PFSK-1 (cell line): ENCODE data around the gene OLIG2.

Experiments used
- FOXP2 ChIP-seq: optimal IDR thresholded peaks from 2 replicates; pipeline ENCODE3; 2011; ENCODE audit warnings: borderline replicate concordance, control low read depth, inconsistent platforms; ENCODE audit not compliant: insufficient read depth; ENCODE audit errors: extremely low read length, extremely low read depth
- POLR2AphosphoS5 ChIP-seq: IDR thresholded peaks from 2 replicates; pipeline ENCODE4 v1.6.1; 2012; ENCODE audit warnings: low read depth, mild to moderate bottlenecking, control low read depth, low read length, moderate library complexity
- SIN3A ChIP-seq: IDR thresholded peaks from 2 replicates; pipeline ENCODE4 v1.6.1; 2012; ENCODE audit warnings: mild to moderate bottlenecking, low read length, moderate library complexity, borderline replicate concordance; ENCODE audit not compliant: insufficient read depth
- TAF1 ChIP-seq: IDR thresholded peaks from 2 replicates; pipeline ENCODE4 v1.6.1; 2012; ENCODE audit warnings: low read length, control low read depth, borderline replicate concordance; ENCODE audit not compliant: insufficient read depth
- TF ChIP-seq, protein P1 (sequence below), 2 experiments: IDR thresholded peaks; 2 replicates each; pipeline versions ENCODE4 v1.6.1 to v1.8.0; 2011 to 2012; ENCODE audit warnings: low read depth in 2 of 2, low read length in 2 of 2, control low read depth in 1 of 2, inconsistent platforms in 1 of 2, mild to moderate bottlenecking in 1 of 2, moderate library complexity in 1 of 2; ENCODE audit not compliant: insufficient read depth in 1 of 2

The OLIG2 gene

DNA sequence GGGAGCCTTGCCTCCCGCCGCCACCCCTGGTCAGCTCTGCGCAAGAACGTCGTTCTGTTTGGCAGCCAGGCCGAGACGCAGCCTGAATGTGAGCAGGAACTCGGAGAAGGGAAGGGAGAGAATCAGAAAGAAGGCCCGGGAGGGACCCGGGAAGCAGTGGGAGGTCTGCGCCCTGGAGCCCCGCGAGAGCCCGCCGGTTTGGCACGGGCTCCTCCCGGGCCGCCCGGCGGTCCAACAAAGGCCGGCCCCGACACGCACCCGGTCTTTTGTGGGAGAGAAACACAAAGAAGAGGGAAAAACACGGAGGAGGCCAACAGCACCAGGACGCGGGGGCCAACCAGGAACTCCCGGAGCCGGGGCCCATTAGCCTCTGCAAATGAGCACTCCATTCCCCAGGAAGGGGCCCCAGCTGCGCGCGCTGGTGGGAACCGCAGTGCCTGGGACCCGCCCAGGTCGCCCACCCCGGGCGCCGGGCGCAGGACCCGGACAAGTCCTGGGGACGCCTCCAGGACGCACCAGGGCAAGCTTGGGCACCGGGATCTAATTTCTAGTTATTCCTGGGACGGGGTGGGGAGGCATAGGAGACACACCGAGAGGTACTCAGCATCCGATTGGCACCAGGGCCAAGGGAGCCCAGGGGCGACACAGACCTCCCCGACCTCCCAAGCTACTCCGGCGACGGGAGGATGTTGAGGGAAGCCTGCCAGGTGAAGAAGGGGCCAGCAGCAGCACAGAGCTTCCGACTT is 2.7 kb upstream of the OLIG2 start:
- no peak for TF ChIP-seq POLR2AphosphoS5
- TF ChIP-seq, protein P1, sequence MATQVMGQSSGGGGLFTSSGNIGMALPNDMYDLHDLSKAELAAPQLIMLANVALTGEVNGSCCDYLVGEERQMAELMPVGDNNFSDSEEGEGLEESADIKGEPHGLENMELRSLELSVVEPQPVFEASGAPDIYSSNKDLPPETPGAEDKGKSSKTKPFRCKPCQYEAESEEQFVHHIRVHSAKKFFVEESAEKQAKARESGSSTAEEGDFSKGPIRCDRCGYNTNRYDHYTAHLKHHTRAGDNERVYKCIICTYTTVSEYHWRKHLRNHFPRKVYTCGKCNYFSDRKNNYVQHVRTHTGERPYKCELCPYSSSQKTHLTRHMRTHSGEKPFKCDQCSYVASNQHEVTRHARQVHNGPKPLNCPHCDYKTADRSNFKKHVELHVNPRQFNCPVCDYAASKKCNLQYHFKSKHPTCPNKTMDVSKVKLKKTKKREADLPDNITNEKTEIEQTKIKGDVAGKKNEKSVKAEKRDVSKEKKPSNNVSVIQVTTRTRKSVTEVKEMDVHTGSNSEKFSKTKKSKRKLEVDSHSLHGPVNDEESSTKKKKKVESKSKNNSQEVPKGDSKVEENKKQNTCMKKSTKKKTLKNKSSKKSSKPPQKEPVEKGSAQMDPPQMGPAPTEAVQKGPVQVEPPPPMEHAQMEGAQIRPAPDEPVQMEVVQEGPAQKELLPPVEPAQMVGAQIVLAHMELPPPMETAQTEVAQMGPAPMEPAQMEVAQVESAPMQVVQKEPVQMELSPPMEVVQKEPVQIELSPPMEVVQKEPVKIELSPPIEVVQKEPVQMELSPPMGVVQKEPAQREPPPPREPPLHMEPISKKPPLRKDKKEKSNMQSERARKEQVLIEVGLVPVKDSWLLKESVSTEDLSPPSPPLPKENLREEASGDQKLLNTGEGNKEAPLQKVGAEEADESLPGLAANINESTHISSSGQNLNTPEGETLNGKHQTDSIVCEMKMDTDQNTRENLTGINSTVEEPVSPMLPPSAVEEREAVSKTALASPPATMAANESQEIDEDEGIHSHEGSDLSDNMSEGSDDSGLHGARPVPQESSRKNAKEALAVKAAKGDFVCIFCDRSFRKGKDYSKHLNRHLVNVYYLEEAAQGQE (IDR thresholded peaks at IDR 0.05; ENCODE audit: insufficient read depth in 1 of 2, low read depth in 2 of 2, low read length in 2 of 2), result no peak

DNA sequence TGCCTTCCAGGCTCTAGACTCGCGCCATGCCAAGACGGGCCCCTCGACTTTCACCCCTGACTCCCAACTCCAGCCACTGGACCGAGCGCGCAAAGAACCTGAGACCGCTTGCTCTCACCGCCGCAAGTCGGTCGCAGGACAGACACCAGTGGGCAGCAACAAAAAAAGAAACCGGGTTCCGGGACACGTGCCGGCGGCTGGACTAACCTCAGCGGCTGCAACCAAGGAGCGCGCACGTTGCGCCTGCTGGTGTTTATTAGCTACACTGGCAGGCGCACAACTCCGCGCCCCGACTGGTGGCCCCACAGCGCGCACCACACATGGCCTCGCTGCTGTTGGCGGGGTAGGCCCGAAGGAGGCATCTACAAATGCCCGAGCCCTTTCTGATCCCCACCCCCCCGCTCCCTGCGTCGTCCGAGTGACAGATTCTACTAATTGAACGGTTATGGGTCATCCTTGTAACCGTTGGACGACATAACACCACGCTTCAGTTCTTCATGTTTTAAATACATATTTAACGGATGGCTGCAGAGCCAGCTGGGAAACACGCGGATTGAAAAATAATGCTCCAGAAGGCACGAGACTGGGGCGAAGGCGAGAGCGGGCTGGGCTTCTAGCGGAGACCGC is 2.0 kb upstream of the OLIG2 start:
- TF ChIP-seq, protein P1 (IDR thresholded peaks at IDR 0.05; ENCODE audit: insufficient read depth in 1 of 2, low read depth in 2 of 2, low read length in 2 of 2), result no peak
- TF ChIP-seq SIN3A, result no peak
- TF ChIP-seq FOXP2, result no peak
- TF ChIP-seq TAF1, result no peak

DNA sequence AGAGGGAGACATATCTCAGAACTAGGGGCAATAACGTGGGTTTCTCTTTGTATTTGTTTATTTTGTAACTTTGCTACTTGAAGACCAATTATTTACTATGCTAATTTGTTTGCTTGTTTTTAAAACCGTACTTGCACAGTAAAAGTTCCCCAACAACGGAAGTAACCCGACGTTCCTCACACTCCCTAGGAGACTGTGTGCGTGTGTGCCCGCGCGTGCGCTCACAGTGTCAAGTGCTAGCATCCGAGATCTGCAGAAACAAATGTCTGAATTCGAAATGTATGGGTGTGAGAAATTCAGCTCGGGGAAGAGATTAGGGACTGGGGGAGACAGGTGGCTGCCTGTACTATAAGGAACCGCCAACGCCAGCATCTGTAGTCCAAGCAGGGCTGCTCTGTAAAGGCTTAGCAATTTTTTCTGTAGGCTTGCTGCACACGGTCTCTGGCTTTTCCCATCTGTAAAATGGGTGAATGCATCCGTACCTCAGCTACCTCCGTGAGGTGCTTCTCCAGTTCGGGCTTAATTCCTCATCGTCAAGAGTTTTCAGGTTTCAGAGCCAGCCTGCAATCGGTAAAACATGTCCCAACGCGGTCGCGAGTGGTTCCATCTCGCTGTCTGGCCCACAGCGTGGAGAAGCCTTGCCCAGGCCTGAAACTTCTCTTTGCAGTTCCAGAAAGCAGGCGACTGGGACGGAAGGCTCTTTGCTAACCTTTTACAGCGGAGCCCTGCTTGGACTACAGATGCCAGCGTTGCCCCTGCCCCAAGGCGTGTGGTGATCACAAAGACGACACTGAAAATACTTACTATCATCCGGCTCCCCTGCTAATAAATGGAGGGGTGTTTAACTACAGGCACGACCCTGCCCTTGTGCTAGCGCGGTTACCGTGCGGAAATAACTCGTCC is 1.3 kb upstream of the OLIG2 start:
- TF ChIP-seq POLR2AphosphoS5, result no peak
- no peak for TF ChIP-seq FOXP2
- TF ChIP-seq TAF1, result no peak
- TF ChIP-seq SIN3A, result no peak

DNA sequence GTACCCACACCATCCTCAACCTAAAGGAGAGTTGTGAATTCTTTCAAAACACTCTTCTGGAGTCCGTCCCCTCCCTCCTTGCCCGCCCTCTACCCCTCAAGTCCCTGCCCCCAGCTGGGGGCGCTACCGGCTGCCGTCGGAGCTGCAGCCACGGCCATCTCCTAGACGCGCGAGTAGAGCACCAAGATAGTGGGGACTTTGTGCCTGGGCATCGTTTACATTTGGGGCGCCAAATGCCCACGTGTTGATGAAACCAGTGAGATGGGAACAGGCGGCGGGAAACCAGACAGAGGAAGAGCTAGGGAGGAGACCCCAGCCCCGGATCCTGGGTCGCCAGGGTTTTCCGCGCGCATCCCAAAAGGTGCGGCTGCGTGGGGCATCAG is 638 bp upstream of the OLIG2 start:
- TF ChIP-seq SIN3A (no peak), TAF1 (no peak)
- TF ChIP-seq, protein P1 (IDR thresholded peaks at IDR 0.05; ENCODE audit: insufficient read depth in 1 of 2, low read depth in 2 of 2, low read length in 2 of 2), result no peak

DNA sequence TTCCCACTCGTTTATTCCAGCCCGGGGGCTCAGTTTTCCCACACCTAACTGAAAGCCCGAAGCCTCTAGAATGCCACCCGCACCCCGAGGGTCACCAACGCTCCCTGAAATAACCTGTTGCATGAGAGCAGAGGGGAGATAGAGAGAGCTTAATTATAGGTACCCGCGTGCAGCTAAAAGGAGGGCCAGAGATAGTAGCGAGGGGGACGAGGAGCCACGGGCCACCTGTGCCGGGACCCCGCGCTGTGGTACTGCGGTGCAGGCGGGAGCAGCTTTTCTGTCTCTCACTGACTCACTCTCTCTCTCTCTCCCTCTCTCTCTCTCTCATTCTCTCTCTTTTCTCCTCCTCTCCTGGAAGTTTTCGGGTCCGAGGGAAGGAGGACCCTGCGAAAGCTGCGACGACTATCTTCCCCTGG is 716 bp downstream of the OLIG2 start:
- TF ChIP-seq POLR2AphosphoS5 (no peak), FOXP2 (no peak), SIN3A (no peak), TAF1 (no peak)
- TF ChIP-seq, protein P1 (IDR thresholded peaks at IDR 0.05; ENCODE audit: insufficient read depth in 1 of 2, low read depth in 2 of 2, low read length in 2 of 2), result no peak
